Peyer's patch (tissue), 4 donors: ENCODE results near the gene KATNBL1.

Experiments
- POLR2A ChIP-seq, 2 donors: fragments of 450-650 bp; IDR thresholded peaks; one replicate each; pipeline ENCODE4 v1.5.1; 2017; ENCODE audit warnings: antibody characterized with exemption in 2 of 2, mild to moderate bottlenecking in 2 of 2, moderate library complexity in 2 of 2
- TF ChIP-seq, protein P1 (sequence below), 6 experiments: fragments of 450-650 bp in 4 of 6; fragments of 200-600 bp in 2 of 6; sonication (generic) in 1 of 6; IDR thresholded peaks; one replicate each; pipeline ENCODE4 v1.5.1; 2017 to 2019; ENCODE audit warnings: antibody characterized with exemption in 6 of 6, mild to moderate bottlenecking in 3 of 6, moderate library complexity in 1 of 6

DNA sequence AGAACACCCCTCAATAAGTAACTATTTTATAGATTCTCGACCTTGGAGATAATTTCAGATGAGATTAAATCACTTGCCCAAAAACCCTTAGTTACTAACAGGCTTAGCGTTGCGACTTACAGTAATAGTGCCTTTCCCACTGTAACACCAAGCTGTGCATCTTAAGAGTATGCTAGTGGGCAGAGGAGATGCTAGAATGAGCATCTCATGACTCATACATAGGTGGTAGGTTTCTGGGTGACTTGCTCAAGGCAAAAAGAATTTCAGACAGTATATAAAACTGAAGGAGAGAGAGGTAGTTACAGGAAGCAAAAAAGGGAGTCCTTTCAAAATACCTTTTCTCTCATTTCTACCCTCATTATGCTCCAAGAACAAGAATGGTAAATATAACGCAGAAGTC lies 3.9 kb downstream of the KATNBL1 start:
- TF ChIP-seq, protein P1, sequence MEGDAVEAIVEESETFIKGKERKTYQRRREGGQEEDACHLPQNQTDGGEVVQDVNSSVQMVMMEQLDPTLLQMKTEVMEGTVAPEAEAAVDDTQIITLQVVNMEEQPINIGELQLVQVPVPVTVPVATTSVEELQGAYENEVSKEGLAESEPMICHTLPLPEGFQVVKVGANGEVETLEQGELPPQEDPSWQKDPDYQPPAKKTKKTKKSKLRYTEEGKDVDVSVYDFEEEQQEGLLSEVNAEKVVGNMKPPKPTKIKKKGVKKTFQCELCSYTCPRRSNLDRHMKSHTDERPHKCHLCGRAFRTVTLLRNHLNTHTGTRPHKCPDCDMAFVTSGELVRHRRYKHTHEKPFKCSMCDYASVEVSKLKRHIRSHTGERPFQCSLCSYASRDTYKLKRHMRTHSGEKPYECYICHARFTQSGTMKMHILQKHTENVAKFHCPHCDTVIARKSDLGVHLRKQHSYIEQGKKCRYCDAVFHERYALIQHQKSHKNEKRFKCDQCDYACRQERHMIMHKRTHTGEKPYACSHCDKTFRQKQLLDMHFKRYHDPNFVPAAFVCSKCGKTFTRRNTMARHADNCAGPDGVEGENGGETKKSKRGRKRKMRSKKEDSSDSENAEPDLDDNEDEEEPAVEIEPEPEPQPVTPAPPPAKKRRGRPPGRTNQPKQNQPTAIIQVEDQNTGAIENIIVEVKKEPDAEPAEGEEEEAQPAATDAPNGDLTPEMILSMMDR (IDR thresholded peaks at IDR 0.05), result no peak
- no peak for TF ChIP-seq POLR2A (IDR thresholded peaks at IDR 0.05)
